Esophagus (tissue), 2 donors: ENCODE results near the gene NOL11. TPM values are rescaled to one million over a fixed set of nuclear protein-coding genes. Genes with fewer than 3 reads are reported as not detected.

Experiments used
- polyA plus RNA-seq, 2 donors: library from polyadenylated mRNA; stranded (reverse); fragments of 200-250 nt; gene quantifications; one replicate each; pipeline ENCODE4 v1.2.3, GENCODE V29; 2013
- donor health status: healthy with polysubstance abuse.
- donor health status: Bipolar disorder and iron deficiency.

The NOL11 gene
- polyA plus RNA-seq, 2 donors = 23.0 to 25.4 TPM

Other genes starting within 250 kb of the NOL11 start
- gene BPTF, start 107.6 kb downstream of the NOL11 start, polyA plus RNA-seq = 10 to 100 TPM; 14.5 to 17.8 TPM